HepG2 (cell line): Measurements from ENCODE around the gene SIGLEC1. TPM values are rescaled to one million over a fixed set of nuclear protein-coding genes. Genes with fewer than 3 reads are reported as not detected.

Experiments
- ATAC-seq: fragments of 200-7000 bp; cut with Tn5 transposase; 3 replicates; pipeline ENCODE4 v1.9.1; 2020; ENCODE audit warnings: mild to moderate bottlenecking, moderate library complexity
- BruUV-seq: library from RNA; stranded (reverse); fragments of 400-500 nt; replicated peaks from 2 replicates; lab custom pipeline; 2021; lab: Mats Ljungman, UMichigan
- CTCF ChIA-PET: fragments of 300-600 bp; formaldehyde crosslinking; extraction: SDS; loops from one replicate; lab custom pipeline; 2021; ENCODE audit warnings: low total read pairs, inconsistent platforms, low intra/inter-chr PET ratio; lab: Yijun Ruan, JAX
- POLR2A ChIA-PET: fragments of 350-600 bp; sonication (Branson Sonifier 250); formaldehyde crosslinking; loops from one replicate; lab custom pipeline; 2020; ENCODE audit warnings: antibody characterized with exemption, inconsistent platforms; lab: Yijun Ruan, JAX
- DNase-seq: peaks from one replicate; pipeline ENCODE4 v3.0.0-alpha.2; 2015; ENCODE audit warnings: low spot score
- FAIRE-seq: peaks from 3 replicates; lab custom pipeline; 2011; peaks lifted over from hg19 to GRCh38; lab: Jason Lieb, UNC
- H2AFZ ChIP-seq: one replicate; pipeline ENCODE4 v1.6.1; 2011; ENCODE audit warnings: low read length, inconsistent platforms
- H3K27ac ChIP-seq: fragments of 300-600 bp; 3 replicates; pipeline ENCODE4 v1.8.0; 2011; ENCODE audit warnings: mixed run types, mild to moderate bottlenecking, mixed read lengths, low read length, inconsistent platforms; ENCODE audit not compliant: insufficient read depth; ENCODE audit errors: extremely low read length
- H3K27me3 ChIP-seq, 2 experiments: fragments of 200-600 bp in 1 of 2; 2 replicates in 1 of 2; 3 replicates in 1 of 2; pipeline versions ENCODE4 v1.6.0 to v1.8.0; 2011; ENCODE audit warnings: low read length in 2 of 2, mild to moderate bottlenecking in 2 of 2, moderate library complexity in 2 of 2, inconsistent platforms in 1 of 2; ENCODE audit not compliant: insufficient read depth in 2 of 2, control insufficient read depth in 1 of 2
- H3K36me3 ChIP-seq, 2 experiments: fragments of 200-600 bp in 1 of 2; replicated peaks in 1 of 2; 2 replicates in 1 of 2; 3 replicates in 1 of 2; pipeline versions ENCODE4 v1.5.1 to v1.8.0; 2011; ENCODE audit warnings: low read length in 2 of 2, inconsistent platforms in 1 of 2; ENCODE audit not compliant: insufficient read depth in 2 of 2, control insufficient read depth in 1 of 2
- H3K4me1 ChIP-seq: 2 replicates; pipeline ENCODE4 v1.5.1; 2012; ENCODE audit warnings: low read length, inconsistent platforms; ENCODE audit not compliant: insufficient read depth
- H3K4me2 ChIP-seq: 2 replicates; pipeline ENCODE4 v1.6.0; 2011; ENCODE audit warnings: low read depth, low read length, inconsistent platforms
- H3K4me3 ChIP-seq, 3 experiments: fragments of 200-600 bp in 1 of 3; sonication (generic), shearing (Covaris generic) in 1 of 3; replicated peaks in 1 of 3; 2 replicates each; pipeline ENCODE4 v1.5.1; 2011 to 2016; ENCODE audit warnings: low read length in 3 of 3, inconsistent platforms in 2 of 3, low read depth in 2 of 3, mild to moderate bottlenecking in 2 of 3, control low read depth in 1 of 3, mixed read lengths in 1 of 3; ENCODE audit not compliant: insufficient read depth in 1 of 3
- H3K79me2 ChIP-seq: one replicate; pipeline ENCODE4 v1.6.1; 2011; ENCODE audit warnings: low read length, inconsistent platforms; ENCODE audit not compliant: insufficient read depth
- H3K9ac ChIP-seq: 2 replicates; pipeline ENCODE4 v1.6.0; 2011; ENCODE audit warnings: mild to moderate bottlenecking, low read depth, low read length, inconsistent platforms; ENCODE audit not compliant: insufficient read depth
- H3K9me3 ChIP-seq: 2 replicates; pipeline ENCODE4 v1.5.1; 2012; ENCODE audit warnings: mild to moderate bottlenecking, low read length
- H4K20me1 ChIP-seq: 2 replicates; pipeline ENCODE4 v1.6.0; 2011; ENCODE audit warnings: inconsistent platforms, mild to moderate bottlenecking, low read length, moderate library complexity; ENCODE audit not compliant: insufficient read depth
- ARHGAP35 ChIP-seq: sonication (generic); formaldehyde crosslinking; IDR thresholded peaks from 2 replicates; pipeline ENCODE4 v1.9.0; 2022; ENCODE audit warnings: mild to moderate bottlenecking, inconsistent platforms, moderate library complexity, missing genetic modification reagents, borderline replicate concordance
- ATF2 ChIP-seq: sonication (generic); formaldehyde crosslinking; IDR thresholded peaks from 2 replicates; pipeline ENCODE4 v1.4.0; 2020; ENCODE audit warnings: missing genetic modification reagents
- FOXC1 ChIP-seq: sonication (generic); formaldehyde crosslinking; IDR thresholded peaks from 2 replicates; pipeline ENCODE4 v1.8.0; 2022; ENCODE audit warnings: mild to moderate bottlenecking, missing genetic modification reagents, borderline replicate concordance
- HOXD1 ChIP-seq: sonication (generic); formaldehyde crosslinking; IDR thresholded peaks from 2 replicates; pipeline ENCODE4 v1.5.0; 2020; ENCODE audit warnings: missing genetic modification reagents
- IRX3 ChIP-seq: sonication (generic); formaldehyde crosslinking; IDR thresholded peaks from 2 replicates; pipeline ENCODE4 v1.8.1; 2023; ENCODE audit warnings: mild to moderate bottlenecking, low read depth, missing genetic modification reagents, borderline replicate concordance
- MYPOP ChIP-seq: sonication (generic); formaldehyde crosslinking; IDR thresholded peaks from 2 replicates; pipeline ENCODE4 v1.8.1; 2023; ENCODE audit warnings: mild to moderate bottlenecking, moderate library complexity, missing genetic modification reagents
- NR2F1 ChIP-seq, 2 experiments: fragments of 450-650 bp in 1 of 2; formaldehyde crosslinking in 1 of 2; IDR thresholded peaks; 2 replicates each; pipeline versions ENCODE4 v1.5.0 to v1.6.1; 2016 to 2020; ENCODE audit warnings: mild to moderate bottlenecking in 1 of 2, missing compliant biosample characterization in 1 of 2, missing genetic modification reagents in 1 of 2, moderate library complexity in 1 of 2
- SRF ChIP-seq: IDR thresholded peaks from 2 replicates; pipeline ENCODE4 v1.6.1; 2011; ENCODE audit warnings: mild to moderate bottlenecking, low read depth, low read length, moderate library complexity
- ZNF17 ChIP-seq: sonication (generic); formaldehyde crosslinking; IDR thresholded peaks from 2 replicates; pipeline ENCODE4 v1.5.0; 2020; ENCODE audit warnings: mild to moderate bottlenecking, missing genetic modification reagents
- ZNF276 ChIP-seq: sonication (generic); formaldehyde crosslinking; IDR thresholded peaks from 2 replicates; pipeline ENCODE4 v1.4.0; 2020; ENCODE audit warnings: mild to moderate bottlenecking, low read depth, missing genetic modification reagents
- ZNF446 ChIP-seq: sonication (generic); formaldehyde crosslinking; IDR thresholded peaks from 2 replicates; pipeline ENCODE4 v1.5.0; 2020; ENCODE audit warnings: mild to moderate bottlenecking, missing genetic modification reagents
- ZNF550 ChIP-seq: sonication (generic); formaldehyde crosslinking; IDR thresholded peaks from 2 replicates; pipeline ENCODE4 v1.4.0; 2020; ENCODE audit warnings: mild to moderate bottlenecking, missing genetic modification reagents, borderline replicate concordance
- ZNF720 ChIP-seq: sonication (generic); formaldehyde crosslinking; IDR thresholded peaks from 2 replicates; pipeline ENCODE4 v1.4.0; 2020; ENCODE audit warnings: missing genetic modification reagents
- ZNF749 ChIP-seq: sonication (generic); formaldehyde crosslinking; IDR thresholded peaks from 2 replicates; pipeline ENCODE4 v1.8.0; 2022; ENCODE audit warnings: mild to moderate bottlenecking, missing genetic modification reagents, moderate library complexity, borderline replicate concordance
- WGBS: methylation state at CpG from one replicate; pipeline ENCODE4 v1.1.6; 2017; ENCODE audit warnings: low lambda C conversion rate; 5-methylcytosine and 5-hydroxymethylcytosine counted together
- in situ Hi-C: cut with HindIII; loops from 2 replicates; pipeline ENCODE4 v1.10.0; 2017; ENCODE audit warnings: low pct_unique_long_range_greater_than_20kb; ENCODE audit not compliant: extremely low pct_ligation_motif_present
- intact Hi-C: fragments of 100-400 bp; cut with micrococcal nuclease; formaldehyde crosslinking; loops from one replicate; pipeline ENCODE4 v1.10.0; 2022; ENCODE audit not compliant: unreplicated experiment
- polyA plus RNA-seq, 8 experiments: library from polyadenylated mRNA; depleted of rRNA in 3 of 8; stranded (reverse) in 7 of 8; unstranded in 1 of 8; fragments of >200 nt; fragmentation: Illumina TruSeq in 4 of 8; extraction: Trizol in 4 of 8; gene quantifications; 2 replicates each; pipeline versions ENCODE4 v1.2.1 to v1.2.3, GENCODE V29; 2011 to 2016; ENCODE audit warnings: low read depth in 4 of 8, missing spikeins in 1 of 8, mixed read lengths in 1 of 8; ENCODE audit not compliant: insufficient read depth in 1 of 8
- total RNA-seq, 5 experiments: library from RNA; depleted of rRNA; stranded (reverse); fragments of >200 nt; fragmentation: Illumina TruSeq; extraction: Trizol; gene quantifications; 2 replicates each; pipeline ENCODE4 v1.2.3, GENCODE V29; 2016; ENCODE audit warnings: low read depth in 1 of 5

SIGLEC1 gene
- total and polyA plus RNA-seq, 2 of the 13 experiments (the other 11 are each of a cell fraction or from before 2014, with no cell fraction given): 0.01 TPM; not detected in 1

- no TSS peak for BruUV-seq
- no peaks in the 10 kb centered on the region for H4K20me1 ChIP-seq
- CTCF ChIA-PET: no interaction called here
- DNase-seq (no peak), FAIRE-seq (no peak), ATAC-seq (no peak; the same call in 2 of the 3 replicates)
- H2AFZ ChIP-seq: no peak overlapping the region
- no peaks in the 10 kb centered on the region for H3K79me2 ChIP-seq
- H3K4me3 ChIP-seq: no peak overlapping the region
- peaks cover 21 to 52% of the 10 kb centered on the region in 2 experiments; a peak in 3 of 5 replicates for H3K27me3 ChIP-seq
- peaks cover 5% of the 10 kb centered on the region; the same call in 1 of the 2 replicates for H3K9me3 ChIP-seq
- no peaks in the 10 kb centered on the region for H3K36me3 ChIP-seq
- H3K4me1 ChIP-seq: peaks cover 22% of the 10 kb centered on the region
- TF ChIP-seq ARHGAP35 (CRISPR knock-in tag) (no peak), FOXC1 (no peak), ZNF720 (CRISPR knock-in tag) (no peak), ZNF749 (CRISPR knock-in tag) (no peak), HOXD1 (CRISPR knock-in tag) (no peak), NR2F1 (CRISPR knock-in tag; IDR thresholded peaks at IDR 0.05) (no peak), MYPOP (CRISPR knock-in tag) (no peak), ZNF17 (CRISPR knock-in tag) (no peak), ATF2 (CRISPR knock-in tag) (no peak), SRF (no peak), ZNF276 (CRISPR knock-in tag) (no peak), ZNF550 (CRISPR knock-in tag) (no peak), ZNF446 (CRISPR knock-in tag) (no peak), IRX3 (no peak)
- POLR2A ChIA-PET: interaction anchor here (0.6 kb wide), 1 partner anchor 36 kb away, joined by 3 read pairs; no protein-coding TSS in a partner anchor
- H3K9ac ChIP-seq: no peak overlapping the region
- in situ Hi-C loops (no loop called here), intact Hi-C loops (no loop called here)
- H3K4me2 ChIP-seq: no peak overlapping the region
- WGBS: 20% methylated on average over 7 of the region's 16 CpGs
- no peak overlapping the region for H3K27ac ChIP-seq
These were observed 13.4 kb downstream of the SIGLEC1 start for GRCh38 chr20:3699037-3699436.
